Nephron progenitor cell (in vitro differentiated cells): ENCODE data around the gene SHROOM3.

Experiments used
- DNase-seq: peaks from one replicate; pipeline ENCODE4 v3.0.0; 2021
- H3K27ac Mint-ChIP-seq: 2 replicates; pipeline ENCODE4 v1.8.0; 2021; ENCODE audit warnings: mild to moderate bottlenecking, moderate library complexity, mixed read lengths
- H3K27me3 Mint-ChIP-seq: 2 replicates; pipeline ENCODE4 v1.8.0; 2021; ENCODE audit warnings: mild to moderate bottlenecking, low read depth, mixed read lengths; ENCODE audit not compliant: poor library complexity
- H3K36me3 Mint-ChIP-seq: 2 replicates; pipeline ENCODE4 v1.8.0; 2021; ENCODE audit warnings: low read depth, mixed read lengths
- H3K4me1 Mint-ChIP-seq: 2 replicates; pipeline ENCODE4 v1.8.0; 2021; ENCODE audit warnings: mixed read lengths
- H3K4me3 Mint-ChIP-seq: 2 replicates; pipeline ENCODE4 v1.8.0; 2021; ENCODE audit warnings: mild to moderate bottlenecking, moderate library complexity, mixed read lengths
- H3K9me3 Mint-ChIP-seq: 2 replicates; pipeline ENCODE4 v1.8.0; 2021; ENCODE audit warnings: mild to moderate bottlenecking, moderate library complexity, mixed read lengths
- TF ChIP-seq, protein P1 (sequence below): fragments of 200-600 bp; sonication (generic); IDR thresholded peaks from 2 replicates; pipeline ENCODE4 v1.5.0; 2021; ENCODE audit warnings: antibody characterized with exemption

Gene SHROOM3

DNA sequence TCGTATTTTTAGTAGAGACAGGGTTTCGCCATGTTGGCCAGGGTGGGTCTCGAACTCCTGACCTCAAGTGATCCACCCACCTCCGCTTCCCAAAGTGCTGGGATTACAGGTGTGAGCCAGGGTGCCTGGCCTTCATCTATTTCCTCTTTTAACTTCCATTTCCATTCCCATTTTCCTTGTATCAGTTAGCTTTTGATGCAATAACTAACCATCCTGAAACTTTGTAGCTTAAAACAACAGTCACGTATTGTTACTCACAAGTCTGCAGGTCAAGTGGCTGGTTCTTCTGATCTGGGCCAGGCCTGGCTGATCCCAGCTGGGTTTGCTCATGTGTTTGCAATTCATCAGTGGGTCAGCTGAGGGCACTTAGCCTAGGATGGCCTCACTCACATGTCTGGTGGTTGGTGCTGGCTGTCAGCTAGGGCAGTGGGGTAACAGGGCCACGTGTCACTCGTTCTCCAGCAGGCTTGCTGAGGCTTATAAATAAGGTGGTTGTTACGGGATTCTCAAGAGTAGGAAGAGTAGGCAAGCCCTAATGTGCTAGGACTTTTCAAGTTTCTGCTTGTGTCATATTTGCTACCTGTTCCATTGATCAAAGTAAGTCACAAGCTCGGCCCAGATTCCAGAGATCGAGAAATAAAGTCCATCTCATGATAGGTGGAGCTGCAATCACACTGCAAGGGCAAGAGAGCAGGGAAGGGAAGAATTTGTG is 374.7 kb downstream of the SHROOM3 start:
- Mint-ChIP-seq H3K36me3 (peaks cover 40% of the 10 kb centered on the region), H3K27ac (peak overlapping the region; percentile 78), H3K27me3 (peaks cover 2% of the 10 kb centered on the region), H3K4me3 (no peak overlapping the region), H3K4me1 (peaks cover 34% of the 10 kb centered on the region), H3K9me3 (peaks cover 55% of the 10 kb centered on the region)
- TF ChIP-seq, protein P1, sequence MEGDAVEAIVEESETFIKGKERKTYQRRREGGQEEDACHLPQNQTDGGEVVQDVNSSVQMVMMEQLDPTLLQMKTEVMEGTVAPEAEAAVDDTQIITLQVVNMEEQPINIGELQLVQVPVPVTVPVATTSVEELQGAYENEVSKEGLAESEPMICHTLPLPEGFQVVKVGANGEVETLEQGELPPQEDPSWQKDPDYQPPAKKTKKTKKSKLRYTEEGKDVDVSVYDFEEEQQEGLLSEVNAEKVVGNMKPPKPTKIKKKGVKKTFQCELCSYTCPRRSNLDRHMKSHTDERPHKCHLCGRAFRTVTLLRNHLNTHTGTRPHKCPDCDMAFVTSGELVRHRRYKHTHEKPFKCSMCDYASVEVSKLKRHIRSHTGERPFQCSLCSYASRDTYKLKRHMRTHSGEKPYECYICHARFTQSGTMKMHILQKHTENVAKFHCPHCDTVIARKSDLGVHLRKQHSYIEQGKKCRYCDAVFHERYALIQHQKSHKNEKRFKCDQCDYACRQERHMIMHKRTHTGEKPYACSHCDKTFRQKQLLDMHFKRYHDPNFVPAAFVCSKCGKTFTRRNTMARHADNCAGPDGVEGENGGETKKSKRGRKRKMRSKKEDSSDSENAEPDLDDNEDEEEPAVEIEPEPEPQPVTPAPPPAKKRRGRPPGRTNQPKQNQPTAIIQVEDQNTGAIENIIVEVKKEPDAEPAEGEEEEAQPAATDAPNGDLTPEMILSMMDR, result no peak
- DNase-seq, result no peak

- no peak for DNase-seq
- Mint-ChIP-seq H3K4me3 (peak overlapping the region; percentile 26), H3K4me1 (peaks cover 31% of the 10 kb centered on the region), H3K27ac (peak overlapping the region; percentile 95), H3K27me3 (peaks cover 2% of the 10 kb centered on the region), H3K9me3 (peaks cover 63% of the 10 kb centered on the region), H3K36me3 (peaks cover 49% of the 10 kb centered on the region)
- TF ChIP-seq, protein P1, result no peak
Observed at GRCh38 chr4:76811604-76812412, 376.8 kb downstream of the SHROOM3 start.

GRCh38 chr4:76813070-76813469 is 378.0 kb downstream of the SHROOM3 start:
- TF ChIP-seq, protein P1, result no peak
- DNase-seq, result no peak
- Mint-ChIP-seq H3K27me3 (peaks cover 3% of the 10 kb centered on the region), H3K36me3 (peaks cover 50% of the 10 kb centered on the region), H3K4me1 (peaks cover 31% of the 10 kb centered on the region), H3K4me3 (no peak overlapping the region), H3K27ac (peak overlapping the region; percentile 95), H3K9me3 (peaks cover 63% of the 10 kb centered on the region)

GRCh38 chr4:76821641-76822040 is 386.6 kb downstream of the SHROOM3 start:
- Mint-ChIP-seq H3K27me3 (peaks cover 8% of the 10 kb centered on the region), H3K36me3 (peaks cover 59% of the 10 kb centered on the region), H3K4me3 (no peak overlapping the region), H3K9me3 (peaks cover 56% of the 10 kb centered on the region), H3K27ac (no peak overlapping the region), H3K4me1 (peaks cover 43% of the 10 kb centered on the region)
- TF ChIP-seq, protein P1, result no peak
- DNase-seq, result no peak

DNA sequence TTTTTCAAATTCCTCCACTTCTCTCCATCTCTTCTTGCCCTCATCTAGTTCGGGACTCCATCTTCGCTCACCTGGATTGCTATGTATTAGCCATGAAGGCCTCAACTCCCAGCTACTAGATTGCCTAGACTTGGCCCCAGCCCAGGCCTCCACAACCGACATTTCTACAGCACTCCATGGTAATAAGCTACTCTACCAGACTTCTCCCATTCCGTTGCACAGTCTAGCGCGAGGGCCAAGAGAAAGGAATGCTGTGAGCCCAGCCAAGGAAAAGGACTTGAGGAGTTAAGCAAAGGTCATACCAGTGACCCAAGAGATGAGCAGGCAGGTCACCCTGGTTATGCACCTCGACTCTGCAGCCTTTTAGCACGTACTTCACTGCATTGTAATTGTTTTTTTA is 387.3 kb downstream of the SHROOM3 start:
- peaks cover 50% of the 10 kb centered on the region for H3K4me1 Mint-ChIP-seq
- peak overlapping the region; percentile 2 for H3K4me3 Mint-ChIP-seq

More for the DNA sequence above, 387.3 kb downstream of the SHROOM3 start:
- no peak for DNase-seq
- H3K36me3 Mint-ChIP-seq, result peaks cover 53% of the 10 kb centered on the region
- H3K27ac Mint-ChIP-seq, result peak overlapping the region; percentile 82
- TF ChIP-seq, protein P1, result no peak
- H3K27me3 Mint-ChIP-seq, result peaks cover 6% of the 10 kb centered on the region
- peaks cover 52% of the 10 kb centered on the region for H3K9me3 Mint-ChIP-seq
